Neural cell (in vitro differentiated cells): ENCODE measurements around the gene OBSL1. TPM values are rescaled to one million over a fixed set of nuclear protein-coding genes. Genes with fewer than 3 reads are reported as not detected.

Experiments used
- H2AFZ ChIP-seq: fragments of 200-600, 300-800 bp; sonication (generic), shearing (Covaris generic); 2 replicates; pipeline ENCODE4 v1.6.0; 2014; ENCODE audit warnings: low read depth, mild to moderate bottlenecking, antibody characterized with exemption, low read length, moderate library complexity
- H3F3A ChIP-seq: fragments of 200-600 bp; shearing (Covaris generic); 2 replicates; pipeline ENCODE4 v1.6.1; 2016; ENCODE audit warnings: mild to moderate bottlenecking, moderate library complexity, mixed read lengths, antibody characterized with exemption, low read length; ENCODE audit not compliant: insufficient read depth, poor library complexity, severe bottlenecking
- H3K27ac ChIP-seq: fragments of 200-600, 300-800 bp; sonication (generic), shearing (Covaris generic); 2 replicates; pipeline ENCODE4 v1.5.1; 2014; ENCODE audit warnings: mild to moderate bottlenecking, low read length, moderate library complexity
- H3K27me3 ChIP-seq: fragments of 300-800, 200-600 bp; sonication (generic), shearing (Covaris generic); 2 replicates; pipeline ENCODE4 v1.6.0; 2014; ENCODE audit warnings: mild to moderate bottlenecking, low read depth, low read length, moderate library complexity; ENCODE audit not compliant: insufficient read depth
- H3K36me3 ChIP-seq: fragments of 300-800, 200-600 bp; sonication (generic), shearing (Covaris generic); 2 replicates; pipeline ENCODE4 v1.5.1; 2014; ENCODE audit warnings: mild to moderate bottlenecking, antibody characterized with exemption, low read length, moderate library complexity; ENCODE audit not compliant: insufficient read depth
- H3K4me2 ChIP-seq: fragments of 300-800, 200-600 bp; sonication (generic), shearing (Covaris generic); 2 replicates; pipeline ENCODE4 v1.6.0; 2014; ENCODE audit warnings: mild to moderate bottlenecking, low read length
- H3K4me3 ChIP-seq: fragments of 300-800, 200-600 bp; sonication (generic), shearing (Covaris generic); 2 replicates; pipeline ENCODE4 v1.5.1; 2014; ENCODE audit warnings: mild to moderate bottlenecking, low read length, moderate library complexity
- H3K79me2 ChIP-seq: fragments of 200-600 bp; shearing (Covaris generic); replicated peaks from 2 replicates; pipeline ENCODE4 v1.6.0; 2014; ENCODE audit warnings: mild to moderate bottlenecking, low read length, moderate library complexity; ENCODE audit not compliant: insufficient read depth
- H3K9ac ChIP-seq: fragments of 300-800, 200-600 bp; sonication (generic), shearing (Covaris generic); 2 replicates; pipeline ENCODE4 v1.6.1; 2016; ENCODE audit warnings: mild to moderate bottlenecking, low read length, mixed read lengths
- H3K9me2 ChIP-seq: fragments of 200-600 bp; shearing (Covaris generic); 2 replicates; pipeline ENCODE4 v1.6.1; 2016; ENCODE audit warnings: mild to moderate bottlenecking, low read length, mixed read lengths; ENCODE audit not compliant: insufficient read depth
- H3K9me3 ChIP-seq: fragments of 200-600, 300-800 bp; sonication (generic), shearing (Covaris generic); 2 replicates; pipeline ENCODE4 v1.6.1; 2016; ENCODE audit warnings: mild to moderate bottlenecking, mixed run types, low read length, moderate library complexity, mixed read lengths
- H4K20me1 ChIP-seq: fragments of 200-600 bp; shearing (Covaris generic); 2 replicates; pipeline ENCODE4 v1.6.1; 2016; ENCODE audit warnings: mild to moderate bottlenecking, mixed run types; ENCODE audit not compliant: insufficient read depth
- EP300 ChIP-seq: fragments of 450-650 bp; conservative IDR thresholded peaks from 2 replicates; pipeline ENCODE4 v1.6.1; 2014; ENCODE audit warnings: antibody characterized with exemption, mild to moderate bottlenecking, moderate library complexity; ENCODE audit not compliant: poor library complexity, severe bottlenecking
- EZH2 ChIP-seq: fragments of 200-600, 300-800 bp; shearing (Covaris generic), sonication (generic); IDR thresholded peaks from 2 replicates; pipeline ENCODE4 v1.6.1; 2014; ENCODE audit warnings: antibody characterized with exemption, low read length, borderline replicate concordance, mild to moderate bottlenecking; ENCODE audit not compliant: insufficient read depth, poor library complexity, severe bottlenecking
- MXI1 ChIP-seq: fragments of 450-650 bp; conservative IDR thresholded peaks from 2 replicates; pipeline ENCODE4 v1.6.1; 2014; ENCODE audit warnings: antibody characterized with exemption, mild to moderate bottlenecking; ENCODE audit not compliant: poor library complexity, severe bottlenecking
- POLR2AphosphoS5 ChIP-seq: IDR thresholded peaks from 2 replicates; pipeline ENCODE4 v1.6.1; 2012
- RAD21 ChIP-seq: fragments of 450-650 bp; conservative IDR thresholded peaks from 2 replicates; pipeline ENCODE4 v1.6.1; 2014; ENCODE audit warnings: antibody characterized with exemption, mild to moderate bottlenecking, moderate library complexity
- SMC3 ChIP-seq: fragments of 450-650 bp; conservative IDR thresholded peaks from 2 replicates; pipeline ENCODE4 v1.6.1; 2014; ENCODE audit warnings: antibody characterized with exemption, mild to moderate bottlenecking, moderate library complexity; ENCODE audit not compliant: poor library complexity
- TAF1 ChIP-seq: IDR thresholded peaks from 2 replicates; pipeline ENCODE4 v1.6.1; 2012; ENCODE audit warnings: low read depth
- polyA plus RNA-seq: library from polyadenylated mRNA; depleted of rRNA; stranded (reverse); fragments of >200 nt; gene quantifications from 2 replicates; pipeline ENCODE4 v1.2.3, GENCODE V29; 2014
- TF ChIP-seq, protein P1 (sequence below): fragments of 450-650 bp; IDR thresholded peaks from 2 replicates; pipeline ENCODE4 v1.5.1; 2014; ENCODE audit warnings: antibody characterized with exemption, mild to moderate bottlenecking, moderate library complexity; ENCODE audit not compliant: poor library complexity, severe bottlenecking
- TF ChIP-seq, protein P2 (sequence below): IDR thresholded peaks from 2 replicates; pipeline ENCODE4 v1.6.1; 2012; ENCODE audit warnings: borderline replicate concordance

Gene OBSL1
- polyA plus RNA-seq, 1 donor from 2014 or later, result 59.7 TPM

DNA sequence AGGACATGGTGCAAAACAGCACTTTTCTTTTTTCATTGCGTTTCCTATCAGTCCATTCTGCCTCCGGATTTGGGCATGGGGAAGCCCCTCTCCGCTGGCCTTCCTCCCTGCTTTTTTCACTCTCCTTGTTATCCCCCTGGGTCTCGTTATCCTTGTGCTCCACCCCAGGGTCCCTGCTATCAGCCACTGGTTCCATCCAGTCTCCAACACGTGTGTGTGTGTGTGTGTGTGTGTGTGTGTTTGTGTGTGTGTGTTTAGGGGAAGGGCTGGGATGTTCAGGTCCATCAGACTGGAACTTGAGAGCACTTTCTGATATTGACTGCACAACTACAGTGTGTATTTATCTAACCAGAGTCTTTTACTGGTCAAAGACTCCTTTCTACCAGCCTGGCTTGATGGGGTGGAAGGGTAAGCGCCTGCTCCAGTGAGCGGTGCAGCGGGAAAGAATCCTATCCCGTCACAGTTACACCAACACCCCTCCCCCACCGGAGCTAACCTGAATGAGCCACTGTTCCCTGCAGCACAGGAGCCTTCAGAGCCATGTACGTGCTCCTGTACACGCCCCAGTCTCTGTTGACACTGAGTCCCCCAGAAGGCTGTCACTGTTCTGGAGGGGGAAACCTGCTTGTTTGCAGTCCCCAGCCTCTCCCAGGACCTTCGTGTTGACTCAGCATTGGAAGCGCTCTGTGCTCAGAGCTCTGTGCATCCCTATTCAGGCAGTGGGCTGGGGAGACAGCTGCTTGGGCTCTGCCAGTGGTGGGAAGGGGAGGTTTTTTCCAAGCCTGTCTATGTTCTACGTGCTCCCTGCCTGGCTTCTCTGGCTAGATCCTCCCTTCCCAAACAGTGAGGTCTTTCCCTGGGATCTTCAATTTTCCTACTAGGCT is 5.4 kb upstream of the OBSL1 start:
- Histone ChIP-seq H3K4me3 (peak overlapping the region; percentile 49), H3K27me3 (no peaks in the 10 kb centered on the region), H3K9me3 (no peaks in the 10 kb centered on the region), H4K20me1 (no peaks in the 10 kb centered on the region), H2AFZ (peak overlapping the region; percentile 24), H3K4me2 (no peak overlapping the region), H3F3A (no peaks in the 10 kb centered on the region), H3K27ac (peak overlapping the region; percentile 46), H3K79me2 (no peaks in the 10 kb centered on the region), H3K9ac (peak overlapping the region; percentile 56), H3K9me2 (no peaks in the 10 kb centered on the region), H3K36me3 (no peaks in the 10 kb centered on the region)
- TF ChIP-seq EZH2 (no peak), MXI1 (no peak), POLR2AphosphoS5 (peak; percentile 47), RAD21 (no peak), SMC3 (peak; percentile 45), EP300 (peak; percentile 44), TAF1 (peak; percentile 20)
- TF ChIP-seq, protein P1, sequence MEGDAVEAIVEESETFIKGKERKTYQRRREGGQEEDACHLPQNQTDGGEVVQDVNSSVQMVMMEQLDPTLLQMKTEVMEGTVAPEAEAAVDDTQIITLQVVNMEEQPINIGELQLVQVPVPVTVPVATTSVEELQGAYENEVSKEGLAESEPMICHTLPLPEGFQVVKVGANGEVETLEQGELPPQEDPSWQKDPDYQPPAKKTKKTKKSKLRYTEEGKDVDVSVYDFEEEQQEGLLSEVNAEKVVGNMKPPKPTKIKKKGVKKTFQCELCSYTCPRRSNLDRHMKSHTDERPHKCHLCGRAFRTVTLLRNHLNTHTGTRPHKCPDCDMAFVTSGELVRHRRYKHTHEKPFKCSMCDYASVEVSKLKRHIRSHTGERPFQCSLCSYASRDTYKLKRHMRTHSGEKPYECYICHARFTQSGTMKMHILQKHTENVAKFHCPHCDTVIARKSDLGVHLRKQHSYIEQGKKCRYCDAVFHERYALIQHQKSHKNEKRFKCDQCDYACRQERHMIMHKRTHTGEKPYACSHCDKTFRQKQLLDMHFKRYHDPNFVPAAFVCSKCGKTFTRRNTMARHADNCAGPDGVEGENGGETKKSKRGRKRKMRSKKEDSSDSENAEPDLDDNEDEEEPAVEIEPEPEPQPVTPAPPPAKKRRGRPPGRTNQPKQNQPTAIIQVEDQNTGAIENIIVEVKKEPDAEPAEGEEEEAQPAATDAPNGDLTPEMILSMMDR, result no peak
- TF ChIP-seq, protein P2, sequence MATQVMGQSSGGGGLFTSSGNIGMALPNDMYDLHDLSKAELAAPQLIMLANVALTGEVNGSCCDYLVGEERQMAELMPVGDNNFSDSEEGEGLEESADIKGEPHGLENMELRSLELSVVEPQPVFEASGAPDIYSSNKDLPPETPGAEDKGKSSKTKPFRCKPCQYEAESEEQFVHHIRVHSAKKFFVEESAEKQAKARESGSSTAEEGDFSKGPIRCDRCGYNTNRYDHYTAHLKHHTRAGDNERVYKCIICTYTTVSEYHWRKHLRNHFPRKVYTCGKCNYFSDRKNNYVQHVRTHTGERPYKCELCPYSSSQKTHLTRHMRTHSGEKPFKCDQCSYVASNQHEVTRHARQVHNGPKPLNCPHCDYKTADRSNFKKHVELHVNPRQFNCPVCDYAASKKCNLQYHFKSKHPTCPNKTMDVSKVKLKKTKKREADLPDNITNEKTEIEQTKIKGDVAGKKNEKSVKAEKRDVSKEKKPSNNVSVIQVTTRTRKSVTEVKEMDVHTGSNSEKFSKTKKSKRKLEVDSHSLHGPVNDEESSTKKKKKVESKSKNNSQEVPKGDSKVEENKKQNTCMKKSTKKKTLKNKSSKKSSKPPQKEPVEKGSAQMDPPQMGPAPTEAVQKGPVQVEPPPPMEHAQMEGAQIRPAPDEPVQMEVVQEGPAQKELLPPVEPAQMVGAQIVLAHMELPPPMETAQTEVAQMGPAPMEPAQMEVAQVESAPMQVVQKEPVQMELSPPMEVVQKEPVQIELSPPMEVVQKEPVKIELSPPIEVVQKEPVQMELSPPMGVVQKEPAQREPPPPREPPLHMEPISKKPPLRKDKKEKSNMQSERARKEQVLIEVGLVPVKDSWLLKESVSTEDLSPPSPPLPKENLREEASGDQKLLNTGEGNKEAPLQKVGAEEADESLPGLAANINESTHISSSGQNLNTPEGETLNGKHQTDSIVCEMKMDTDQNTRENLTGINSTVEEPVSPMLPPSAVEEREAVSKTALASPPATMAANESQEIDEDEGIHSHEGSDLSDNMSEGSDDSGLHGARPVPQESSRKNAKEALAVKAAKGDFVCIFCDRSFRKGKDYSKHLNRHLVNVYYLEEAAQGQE, result peak; percentile 52

DNA sequence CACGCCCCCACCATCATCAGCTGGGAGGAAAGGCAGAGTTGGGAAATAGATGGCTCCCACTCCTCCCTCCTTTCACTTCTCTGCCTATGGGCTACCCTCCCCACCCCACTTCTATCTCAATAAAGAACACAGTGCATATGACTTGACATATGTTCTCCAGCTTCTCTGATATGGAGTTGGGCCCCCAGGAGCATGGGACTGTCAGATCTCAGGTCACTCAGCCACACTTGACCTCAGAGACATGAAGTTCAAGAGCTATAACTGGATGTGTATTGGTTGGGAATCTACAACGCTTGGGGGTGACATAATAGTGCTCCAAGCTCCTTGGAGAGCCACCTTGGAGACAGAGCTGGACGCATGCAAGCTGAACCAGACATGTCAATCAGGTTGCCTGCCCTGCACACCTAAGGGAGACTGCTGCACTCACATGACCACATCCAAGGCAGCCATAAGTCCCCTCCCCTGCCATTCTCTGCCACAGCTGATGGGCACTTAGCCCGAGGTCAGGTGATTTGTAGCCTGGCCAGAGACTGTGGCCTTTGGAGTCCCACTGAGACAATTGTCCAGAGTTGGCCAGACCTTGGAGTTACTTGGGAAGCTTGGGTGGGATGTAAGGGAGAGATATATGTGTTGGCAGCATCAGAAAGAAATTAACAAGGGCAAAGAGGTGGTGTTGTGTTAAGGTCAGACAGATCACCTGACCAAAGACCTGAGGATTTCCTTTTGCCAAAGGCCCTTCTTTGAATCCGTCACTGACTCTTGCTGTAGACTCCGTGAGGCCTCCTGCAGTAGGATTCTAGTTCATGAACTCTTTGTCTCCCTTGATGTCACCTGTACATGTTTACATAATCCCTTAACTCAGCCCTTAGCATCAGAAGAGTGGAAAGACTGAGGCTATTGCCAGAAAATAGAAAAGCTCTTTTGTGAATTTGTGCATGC is 4.5 kb upstream of the OBSL1 start:
- H3K27ac ChIP-seq, result no peak overlapping the region
- no peaks in the 10 kb centered on the region for H3K36me3 ChIP-seq
- H3K9me3 ChIP-seq, result no peaks in the 10 kb centered on the region

More for the DNA sequence above, 4.5 kb upstream of the OBSL1 start:
- Histone ChIP-seq H2AFZ (no peak overlapping the region), H3K9me2 (no peaks in the 10 kb centered on the region), H4K20me1 (no peaks in the 10 kb centered on the region), H3K4me2 (no peak overlapping the region), H3K27me3 (no peaks in the 10 kb centered on the region), H3K4me3 (peak overlapping the region; percentile 49), H3K9ac (peak overlapping the region; percentile 56), H3F3A (no peaks in the 10 kb centered on the region), H3K79me2 (no peaks in the 10 kb centered on the region)
- TF ChIP-seq RAD21 (no peak), EZH2 (no peak), EP300 (no peak), TAF1 (no peak), POLR2AphosphoS5 (no peak), MXI1 (no peak), SMC3 (no peak)
- TF ChIP-seq, protein P1, result no peak
- TF ChIP-seq, protein P2, result no peak
